Measurements from ENCODE around the gene PIK3C2G. TPM values are rescaled to one million over a fixed set of nuclear protein-coding genes. Genes with fewer than 3 reads are reported as not detected.

The PIK3C2G gene
- total RNA-seq, 1 experiment from 2014 or later = not detected

DNA sequence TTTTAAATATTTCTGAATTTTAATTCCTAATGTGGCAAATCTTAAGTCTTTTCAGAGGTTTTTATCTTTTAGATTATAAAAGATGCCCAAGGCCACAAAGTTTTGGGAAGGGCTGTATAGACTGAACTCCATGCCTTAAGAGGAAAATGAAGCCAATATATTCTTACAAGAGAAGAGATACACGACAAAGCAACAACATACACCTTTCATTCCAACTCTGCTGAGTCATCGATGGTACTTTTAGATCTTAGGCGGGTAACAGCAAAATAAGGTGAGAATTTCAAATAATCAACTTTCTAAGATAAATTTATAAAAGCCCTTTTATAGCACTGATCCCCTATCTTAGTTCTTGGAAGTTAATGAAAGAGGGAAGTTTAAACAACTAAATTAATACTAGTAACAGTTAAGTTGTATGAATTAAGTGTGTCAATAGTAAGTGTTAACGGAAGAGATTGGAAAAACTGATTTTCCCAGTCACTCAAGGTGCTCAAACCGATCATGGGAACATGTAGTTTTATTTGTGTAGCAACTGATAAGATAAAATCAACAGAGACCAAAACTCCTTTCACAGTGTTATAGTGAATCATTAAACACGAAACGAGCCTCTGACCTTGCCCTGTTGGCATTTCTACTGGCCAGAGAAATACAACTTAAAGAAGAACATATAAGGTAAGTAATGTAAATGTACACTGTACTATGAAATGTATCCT lies 18.8 kb upstream of the PIK3C2G start (continued):
- TF ChIP-seq, protein P1, sequence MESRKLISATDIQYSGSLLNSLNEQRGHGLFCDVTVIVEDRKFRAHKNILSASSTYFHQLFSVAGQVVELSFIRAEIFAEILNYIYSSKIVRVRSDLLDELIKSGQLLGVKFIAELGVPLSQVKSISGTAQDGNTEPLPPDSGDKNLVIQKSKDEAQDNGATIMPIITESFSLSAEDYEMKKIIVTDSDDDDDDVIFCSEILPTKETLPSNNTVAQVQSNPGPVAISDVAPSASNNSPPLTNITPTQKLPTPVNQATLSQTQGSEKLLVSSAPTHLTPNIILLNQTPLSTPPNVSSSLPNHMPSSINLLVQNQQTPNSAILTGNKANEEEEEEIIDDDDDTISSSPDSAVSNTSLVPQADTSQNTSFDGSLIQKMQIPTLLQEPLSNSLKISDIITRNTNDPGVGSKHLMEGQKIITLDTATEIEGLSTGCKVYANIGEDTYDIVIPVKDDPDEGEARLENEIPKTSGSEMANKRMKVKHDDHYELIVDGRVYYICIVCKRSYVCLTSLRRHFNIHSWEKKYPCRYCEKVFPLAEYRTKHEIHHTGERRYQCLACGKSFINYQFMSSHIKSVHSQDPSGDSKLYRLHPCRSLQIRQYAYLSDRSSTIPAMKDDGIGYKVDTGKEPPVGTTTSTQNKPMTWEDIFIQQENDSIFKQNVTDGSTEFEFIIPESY (IDR thresholded peaks at IDR 0.05; ENCODE audit: extremely low read depth, insufficient replicate concordance, low read length) = no peak
- no peak for TF ChIP-seq ZNF274 (IDR thresholded peaks at IDR 0.05; ENCODE audit: low read depth, low read length)
- no peak for TF ChIP-seq POLR2AphosphoS5 (IDR thresholded peaks at IDR 0.05; ENCODE audit: low read depth, low read length)
- TF ChIP-seq, protein P2, sequence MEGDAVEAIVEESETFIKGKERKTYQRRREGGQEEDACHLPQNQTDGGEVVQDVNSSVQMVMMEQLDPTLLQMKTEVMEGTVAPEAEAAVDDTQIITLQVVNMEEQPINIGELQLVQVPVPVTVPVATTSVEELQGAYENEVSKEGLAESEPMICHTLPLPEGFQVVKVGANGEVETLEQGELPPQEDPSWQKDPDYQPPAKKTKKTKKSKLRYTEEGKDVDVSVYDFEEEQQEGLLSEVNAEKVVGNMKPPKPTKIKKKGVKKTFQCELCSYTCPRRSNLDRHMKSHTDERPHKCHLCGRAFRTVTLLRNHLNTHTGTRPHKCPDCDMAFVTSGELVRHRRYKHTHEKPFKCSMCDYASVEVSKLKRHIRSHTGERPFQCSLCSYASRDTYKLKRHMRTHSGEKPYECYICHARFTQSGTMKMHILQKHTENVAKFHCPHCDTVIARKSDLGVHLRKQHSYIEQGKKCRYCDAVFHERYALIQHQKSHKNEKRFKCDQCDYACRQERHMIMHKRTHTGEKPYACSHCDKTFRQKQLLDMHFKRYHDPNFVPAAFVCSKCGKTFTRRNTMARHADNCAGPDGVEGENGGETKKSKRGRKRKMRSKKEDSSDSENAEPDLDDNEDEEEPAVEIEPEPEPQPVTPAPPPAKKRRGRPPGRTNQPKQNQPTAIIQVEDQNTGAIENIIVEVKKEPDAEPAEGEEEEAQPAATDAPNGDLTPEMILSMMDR (IDR thresholded peaks at IDR 0.05 in 2 of 3, conservative IDR thresholded peaks at IDR 0.05 in 1 of 3; ENCODE audit: borderline replicate concordance in 1 of 3, insufficient read depth in 1 of 3, low read depth in 2 of 3, low read length in 2 of 3) = no peak
- no peak for TF ChIP-seq EZH2 (IDR thresholded peaks at IDR 0.05)
- no peak for TF ChIP-seq EGR1 (IDR thresholded peaks at IDR 0.05; ENCODE audit: low read depth)
- no peak for TF ChIP-seq POLR2A (IDR thresholded peaks at IDR 0.05; ENCODE audit: borderline replicate concordance, extremely low read depth, insufficient read depth, insufficient read length)
- no peak for TF ChIP-seq CBX3 (IDR thresholded peaks at IDR 0.05; ENCODE audit: low read depth)
- TF ChIP-seq, protein P3, sequence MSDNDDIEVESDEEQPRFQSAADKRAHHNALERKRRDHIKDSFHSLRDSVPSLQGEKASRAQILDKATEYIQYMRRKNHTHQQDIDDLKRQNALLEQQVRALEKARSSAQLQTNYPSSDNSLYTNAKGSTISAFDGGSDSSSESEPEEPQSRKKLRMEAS (IDR thresholded peaks at IDR 0.05) = no peak

DNA sequence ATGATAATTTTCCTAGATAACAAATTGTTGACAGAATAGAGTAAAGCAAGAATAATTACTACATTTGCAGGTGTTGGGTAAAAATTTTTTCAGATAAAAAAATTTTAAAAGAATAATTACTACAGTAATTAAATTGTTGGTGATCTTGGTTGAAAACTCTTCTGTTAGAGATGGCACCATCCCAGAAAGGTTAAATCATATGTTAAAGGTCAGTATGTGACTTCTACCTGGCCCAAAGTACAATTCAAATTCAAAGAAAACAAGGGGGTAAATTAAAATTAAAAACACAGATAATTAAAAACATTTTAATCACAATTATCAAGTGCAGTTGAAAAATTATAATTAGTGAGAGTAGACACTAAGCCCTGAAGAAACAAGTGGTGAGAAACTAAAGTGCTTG lies 18.1 kb upstream of the PIK3C2G start:
- Histone ChIP-seq H3K9me3 (ENCODE audit: control insufficient read depth in 1 of 2, insufficient read depth in 1 of 2, low read depth in 1 of 2, low read length in 2 of 2) (no peaks in the 10 kb centered on the region), H3K4me2 (ENCODE audit: low read length) (no peak overlapping the region), H3K27ac (ENCODE audit: low read depth, low read length) (no peak overlapping the region), H4K20me1 (ENCODE audit: insufficient read depth) (no peaks in the 10 kb centered on the region), H2AFZ (ENCODE audit: low read depth, low read length, poor library complexity, severe bottlenecking) (no peak overlapping the region), H3K36me3 (ENCODE audit: control insufficient read depth in 1 of 2, insufficient read depth in 2 of 2, low read length in 2 of 2) (no peaks in the 10 kb centered on the region), H3K9me2 (ENCODE audit: insufficient read depth) (no peaks in the 10 kb centered on the region), H3K4me3 (replicated peaks in 1 of 2; ENCODE audit: low read depth in 1 of 2, low read length in 2 of 2) (no peak overlapping the region), H3K4me1 (ENCODE audit: control insufficient read depth in 1 of 2, insufficient read depth in 2 of 2, low read length in 2 of 2) (0 out of 4 replicates have a peak, but pooled peaks cover 0 to 3% of the 10 kb centered on the region in 2 experiments), H3K27me3 (ENCODE audit: insufficient read depth, low read length) (no peaks in the 10 kb centered on the region), H3K9ac (ENCODE audit: low read length) (no peak overlapping the region), H3K79me2 (ENCODE audit: insufficient read depth, low read length) (no peaks in the 10 kb centered on the region)
- RAD21 ChIA-PET (ENCODE audit: low non-redundant PET in 1 of 2, low total read pairs in 2 of 2, uncharacterized antibody in 2 of 2, unreplicated experiment in 2 of 2) = no interaction called here
- POLR2A ChIA-PET = no interaction called here
- intact Hi-C loops (cut with micrococcal nuclease) = no loop called here
- no peak for DNase-seq (ENCODE audit: low read depth, low spot score)
- TF ChIP-seq SIN3A (IDR thresholded peaks at IDR 0.05; ENCODE audit: low read depth) = no peak
- CTCF ChIA-PET = no interaction called here
- ATAC-seq = no peak
- BruUV-seq (replicated peaks) = no TSS peak

Measured in HCT116 (cell line).